ENCODE data around the gene ZBTB47. TPM values are rescaled to one million over a fixed set of nuclear protein-coding genes. Genes with fewer than 3 reads are reported as not detected.

Gene ZBTB47
- total RNA-seq, 1 donor from 2014 or later, result 4.4 TPM

- Histone ChIP-seq H4K20me1 (ENCODE audit: low read depth) (peaks cover 21% of the 10 kb centered on the region), H3K9ac (no peak overlapping the region), H2AFZ (replicated peaks) (no peak overlapping the region), H3K4me1 (peaks cover 12% of the 10 kb centered on the region), H3K27me3 (no peaks in the 10 kb centered on the region), H3K4me3 (peak overlapping the region; percentile 86), H3K27ac (no peak overlapping the region), H3K4me2 (peak overlapping the region; percentile 100), H3K79me2 (ENCODE audit: low read depth) (no peaks in the 10 kb centered on the region), H3K9me3 (ENCODE audit: low read depth) (no peaks in the 10 kb centered on the region), H3K36me3 (no peaks in the 10 kb centered on the region), H3F3A (ENCODE audit: low read depth) (peaks cover 16% of the 10 kb centered on the region)
- TF ChIP-seq EZH2 (IDR thresholded peaks at IDR 0.05) (no peak), EZH2phosphoT487 (IDR thresholded peaks at IDR 0.05) (no peak), CTCF (IDR thresholded peaks at IDR 0.05) (no peak)
- no peak for DNase-seq (ENCODE audit: low spot score)
- H3K9me3 Mint-ChIP-seq, result no peaks in the 10 kb centered on the region
- H3K36me3 Mint-ChIP-seq, result peaks cover 8% of the 10 kb centered on the region
- H3K4me1 Mint-ChIP-seq, result peaks cover 30% of the 10 kb centered on the region
- peak overlapping the region; percentile 60 for H3K27ac Mint-ChIP-seq
- H3K27me3 Mint-ChIP-seq (ENCODE audit: insufficient read depth, low read depth), result peaks cover 5% of the 10 kb centered on the region
- H3K4me3 Mint-ChIP-seq, result peak overlapping the region; percentile 92
These were observed 266 bp upstream of the ZBTB47 start for GRCh38 chr3:42653303-42653559.

- peaks cover 16% of the 10 kb centered on the region for H4K20me1 ChIP-seq (ENCODE audit: low read depth)
These were observed 1.1 kb downstream of the ZBTB47 start for GRCh38 chr3:42654331-42655201.

GRCh38 chr3:42655331-42655888, 1.9 kb downstream of the ZBTB47 start:
- Histone ChIP-seq H3K9ac (no peak overlapping the region), H3K79me2 (ENCODE audit: low read depth) (no peaks in the 10 kb centered on the region), H3F3A (ENCODE audit: low read depth) (peaks cover 6% of the 10 kb centered on the region), H3K36me3 (no peaks in the 10 kb centered on the region), H3K4me2 (peak overlapping the region; percentile 100), H2AFZ (replicated peaks) (no peak overlapping the region), H3K27ac (no peak overlapping the region), H3K9me3 (ENCODE audit: low read depth) (no peaks in the 10 kb centered on the region), H3K27me3 (no peaks in the 10 kb centered on the region), H3K4me3 (peak overlapping the region; percentile 86), H4K20me1 (ENCODE audit: low read depth) (peaks cover 16% of the 10 kb centered on the region), H3K4me1 (peaks cover 12% of the 10 kb centered on the region)
- TF ChIP-seq EZH2phosphoT487 (IDR thresholded peaks at IDR 0.05) (no peak), EZH2 (IDR thresholded peaks at IDR 0.05) (no peak), CTCF (IDR thresholded peaks at IDR 0.05) (no peak)
- DNase-seq (ENCODE audit: low spot score), result peak; percentile 38
- peaks cover 3% of the 10 kb centered on the region for H3K36me3 Mint-ChIP-seq
- H3K4me3 Mint-ChIP-seq, result peak overlapping the region; percentile 73
- H3K27me3 Mint-ChIP-seq (ENCODE audit: insufficient read depth, low read depth), result peaks cover 5% of the 10 kb centered on the region
- H3K4me1 Mint-ChIP-seq, result peaks cover 33% of the 10 kb centered on the region
- H3K9me3 Mint-ChIP-seq, result peaks cover 2% of the 10 kb centered on the region
- no peak overlapping the region for H3K27ac Mint-ChIP-seq

More at GRCh38 chr3:42654331-42655201, 1.1 kb downstream of the ZBTB47 start:
- Histone ChIP-seq H3K9me3 (ENCODE audit: low read depth) (no peaks in the 10 kb centered on the region), H3K9ac (peak overlapping the region; percentile 45), H3K27ac (no peak overlapping the region), H3K4me3 (peak overlapping the region; percentile 86), H3K4me1 (peaks cover 12% of the 10 kb centered on the region), H3K36me3 (no peaks in the 10 kb centered on the region), H3K4me2 (peak overlapping the region; percentile 100), H3K27me3 (no peaks in the 10 kb centered on the region), H3K79me2 (ENCODE audit: low read depth) (no peaks in the 10 kb centered on the region), H2AFZ (replicated peaks) (peak overlapping the region; percentile 92), H3F3A (ENCODE audit: low read depth) (peaks cover 6% of the 10 kb centered on the region)
- TF ChIP-seq EZH2 (IDR thresholded peaks at IDR 0.05) (no peak), CTCF (IDR thresholded peaks at IDR 0.05) (peak; percentile 59)
- Mint-ChIP-seq H3K9me3 (no peaks in the 10 kb centered on the region), H3K4me1 (peaks cover 30% of the 10 kb centered on the region), H3K27ac (no peak overlapping the region), H3K36me3 (peaks cover 1% of the 10 kb centered on the region), H3K27me3 (ENCODE audit: insufficient read depth, low read depth) (peaks cover 5% of the 10 kb centered on the region), H3K4me3 (peak overlapping the region; percentile 73)
- peak; percentile 92 for DNase-seq (ENCODE audit: low spot score)

All from neural progenitor cell (in vitro differentiated cells).